ENCODE measurements around the gene CNDP2.

The CNDP2 gene

GRCh38 chr18:74501386-74501785 is 5.2 kb downstream of the CNDP2 start:
- no peak for DNase-seq

- no peak for DNase-seq
These were observed 7.0 kb downstream of the CNDP2 start for GRCh38 chr18:74503137-74503536.

DNA sequence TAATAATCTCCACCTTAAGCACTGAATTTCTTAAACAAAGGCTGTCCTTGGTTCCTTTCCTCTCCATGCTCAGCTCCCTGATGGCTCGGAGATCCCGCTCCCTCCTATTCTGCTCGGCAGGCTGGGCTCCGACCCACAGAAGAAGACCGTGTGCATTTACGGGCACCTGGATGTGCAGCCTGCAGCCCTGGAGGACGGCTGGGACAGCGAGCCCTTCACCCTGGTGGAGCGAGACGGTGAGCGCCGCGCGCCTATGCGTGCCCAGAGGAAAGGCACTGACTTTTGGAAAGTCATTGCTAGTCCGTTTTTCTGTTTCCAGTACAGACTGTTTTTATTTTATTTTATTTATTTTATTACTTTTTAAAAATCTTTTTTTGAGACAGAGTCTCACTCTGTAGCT is 9.6 kb downstream of the CNDP2 start:
- DNase-seq: no peak

DNA sequence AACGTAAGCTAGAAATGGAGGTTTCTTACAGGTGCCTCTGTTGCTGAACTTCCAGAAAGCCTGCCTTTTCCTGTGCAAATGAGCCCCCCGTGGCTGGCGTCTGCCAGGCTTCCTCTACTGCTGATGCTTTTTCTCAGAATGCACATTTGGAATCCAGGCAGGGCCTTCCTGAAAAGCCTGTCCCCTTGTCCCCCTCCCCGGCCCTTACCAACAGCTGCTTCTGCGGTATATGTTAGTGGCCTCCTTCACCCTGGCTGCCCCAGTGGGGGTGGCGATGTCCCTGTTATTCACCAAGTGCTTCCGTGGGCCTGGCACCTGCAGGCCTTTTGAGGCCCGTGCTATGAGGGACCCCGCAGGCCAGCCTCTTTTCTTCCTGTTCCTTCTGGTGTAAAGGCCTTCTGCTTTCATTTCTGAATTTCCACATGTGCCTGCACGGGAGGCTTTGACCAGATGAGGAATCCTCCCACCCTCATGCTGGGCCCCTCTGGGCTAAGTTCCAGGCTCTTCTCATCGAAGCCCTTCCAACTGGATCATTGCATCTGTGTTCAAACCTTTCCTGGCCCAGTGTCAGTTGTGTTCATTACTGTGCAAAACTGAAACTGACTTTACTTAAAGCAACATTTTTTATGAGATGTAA is 10.4 kb downstream of the CNDP2 start:
- DNase-seq: no peak

DNA sequence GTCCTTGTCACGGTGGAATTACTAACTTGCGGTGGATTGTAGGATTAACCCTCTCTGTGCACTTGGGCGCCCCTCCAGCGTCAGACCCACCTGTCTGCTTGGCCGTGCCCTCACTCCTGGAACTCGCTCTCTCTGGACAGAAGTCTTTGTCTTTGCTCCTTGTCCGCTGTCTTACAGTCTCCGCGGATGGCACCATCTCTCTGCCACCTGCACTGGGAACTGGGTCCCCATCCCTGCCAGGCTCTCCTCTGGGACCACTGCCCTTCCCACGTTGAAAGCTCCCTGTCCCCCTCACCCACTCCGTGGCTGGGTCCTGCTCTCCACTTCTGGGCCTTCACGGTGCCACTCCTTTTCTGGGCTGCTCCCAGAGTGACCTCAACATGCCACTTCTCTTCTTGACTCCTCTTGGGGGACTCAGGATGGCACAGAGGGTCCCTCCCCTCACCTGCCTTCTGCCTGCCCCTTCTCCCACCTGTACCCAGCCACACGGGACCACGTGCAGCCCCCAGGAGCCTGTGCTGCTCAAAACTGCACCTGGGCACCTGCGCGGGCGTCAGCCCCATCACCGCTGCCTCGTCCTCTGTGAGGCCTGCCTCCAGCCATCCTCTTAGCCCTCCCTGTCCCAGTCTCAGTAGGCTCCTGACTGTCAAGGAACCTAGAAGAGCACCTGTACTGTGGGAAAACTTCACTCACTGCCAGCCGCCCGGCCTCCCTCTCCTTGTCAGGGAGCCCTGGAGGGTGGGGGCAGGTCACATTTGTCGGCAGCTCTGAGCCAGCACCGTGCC is 11.1 kb downstream of the CNDP2 start:
- no peak for DNase-seq

- DNase-seq: no peak
These were observed 11.8 kb downstream of the CNDP2 start for GRCh38 chr18:74507927-74508326.

DNA sequence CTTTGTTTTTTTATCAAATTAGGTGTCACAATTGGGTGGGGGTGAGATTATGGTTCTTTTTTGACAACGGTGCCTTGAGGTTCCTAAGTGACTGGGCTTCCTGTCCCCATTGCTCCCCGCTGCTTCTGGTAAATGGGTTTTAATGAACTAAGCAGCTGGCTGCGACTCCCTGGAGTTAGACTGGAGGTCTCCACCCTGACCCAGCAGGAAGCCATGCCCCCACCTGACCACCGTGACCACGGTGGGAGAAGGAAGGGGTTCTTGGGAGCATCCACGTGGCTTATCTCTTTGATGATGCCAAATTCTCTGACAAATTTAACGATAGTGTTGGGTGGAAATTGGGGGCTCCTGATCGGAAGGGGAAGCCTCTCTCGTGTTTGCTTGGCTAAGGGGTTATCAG is 12.2 kb downstream of the CNDP2 start:
- DNase-seq: no peak

GRCh38 chr18:74508821-74509225 is 12.7 kb downstream of the CNDP2 start:
- no peak for DNase-seq

DNA sequence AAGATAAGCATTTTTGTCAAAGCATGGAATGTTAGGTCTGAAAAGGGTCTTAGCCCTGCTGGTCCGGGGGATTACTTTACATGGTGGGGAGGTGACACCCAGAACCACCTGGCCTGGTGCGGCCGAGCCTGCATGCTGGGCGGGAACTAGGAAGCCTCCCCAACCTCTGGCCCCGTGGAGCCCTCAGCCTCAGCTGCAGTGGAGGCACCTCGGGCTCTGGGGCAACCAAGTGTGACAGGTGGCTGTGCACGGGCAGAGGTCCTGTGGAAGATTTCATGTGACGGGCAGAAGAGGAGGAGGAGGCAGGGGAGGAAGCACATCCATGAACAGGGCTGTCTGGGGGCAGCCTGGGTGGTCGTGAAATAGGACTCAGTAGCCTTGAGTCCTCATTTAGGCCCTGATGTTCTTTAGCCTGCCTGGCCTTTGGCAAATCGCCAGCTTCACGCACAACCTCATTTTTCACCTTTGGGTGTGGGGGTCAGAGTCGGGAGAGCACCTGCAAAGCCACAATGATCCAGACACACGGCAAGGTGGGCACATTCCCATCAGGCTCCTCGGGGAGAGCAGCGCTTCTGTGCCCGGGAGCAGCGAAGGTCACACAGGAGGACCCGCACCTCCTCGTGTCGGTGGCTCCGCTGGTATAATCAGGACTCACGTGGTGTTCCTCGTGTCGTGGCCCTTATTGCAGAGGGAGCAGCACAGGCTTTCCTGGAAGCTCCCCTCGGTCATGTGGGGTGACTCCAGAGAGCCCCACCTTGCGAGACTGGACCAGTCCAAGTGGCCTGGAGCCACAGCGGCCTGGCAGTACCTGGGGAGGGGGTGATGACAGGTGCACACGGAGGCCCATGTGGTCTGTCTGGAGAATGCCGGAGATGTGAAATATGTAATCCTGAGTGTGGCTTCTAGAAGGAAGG is 13.9 kb downstream of the CNDP2 start:
- no peak for DNase-seq

DNA sequence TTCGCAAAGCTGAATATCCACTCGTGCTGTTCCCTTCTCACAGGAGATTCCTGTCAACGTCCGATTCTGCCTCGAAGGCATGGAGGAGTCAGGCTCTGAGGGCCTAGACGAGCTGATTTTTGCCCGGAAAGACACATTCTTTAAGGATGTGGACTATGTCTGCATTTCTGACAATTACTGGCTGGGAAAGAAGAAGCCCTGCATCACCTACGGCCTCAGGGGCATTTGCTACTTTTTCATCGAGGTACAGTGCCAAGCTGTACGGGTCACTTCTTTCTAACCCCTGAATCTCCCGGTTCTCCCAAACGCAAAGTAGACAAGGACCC is 14.6 kb downstream of the CNDP2 start:
- DNase-seq: no peak

DNA sequence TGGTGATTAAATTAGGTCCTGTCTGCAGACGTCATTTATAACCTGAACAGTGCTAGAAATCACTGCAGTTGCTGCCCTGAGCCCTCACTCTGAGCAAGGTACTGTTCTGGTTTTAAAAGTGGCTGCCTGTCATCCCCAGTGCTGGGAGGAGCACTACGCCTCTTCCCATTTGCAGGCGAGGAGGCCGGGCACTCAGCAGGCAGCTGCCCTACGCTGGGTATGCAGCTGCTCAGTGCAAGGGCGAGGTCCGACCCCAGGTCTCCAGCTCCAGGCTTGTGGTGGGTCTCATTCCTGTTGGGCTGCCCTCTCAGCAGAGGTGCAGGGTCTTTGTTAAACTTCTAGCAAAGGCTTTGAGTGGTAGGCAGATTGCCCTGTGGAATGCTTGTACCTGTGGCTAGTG is 15.7 kb downstream of the CNDP2 start:
- DNase-seq: no peak

DNA sequence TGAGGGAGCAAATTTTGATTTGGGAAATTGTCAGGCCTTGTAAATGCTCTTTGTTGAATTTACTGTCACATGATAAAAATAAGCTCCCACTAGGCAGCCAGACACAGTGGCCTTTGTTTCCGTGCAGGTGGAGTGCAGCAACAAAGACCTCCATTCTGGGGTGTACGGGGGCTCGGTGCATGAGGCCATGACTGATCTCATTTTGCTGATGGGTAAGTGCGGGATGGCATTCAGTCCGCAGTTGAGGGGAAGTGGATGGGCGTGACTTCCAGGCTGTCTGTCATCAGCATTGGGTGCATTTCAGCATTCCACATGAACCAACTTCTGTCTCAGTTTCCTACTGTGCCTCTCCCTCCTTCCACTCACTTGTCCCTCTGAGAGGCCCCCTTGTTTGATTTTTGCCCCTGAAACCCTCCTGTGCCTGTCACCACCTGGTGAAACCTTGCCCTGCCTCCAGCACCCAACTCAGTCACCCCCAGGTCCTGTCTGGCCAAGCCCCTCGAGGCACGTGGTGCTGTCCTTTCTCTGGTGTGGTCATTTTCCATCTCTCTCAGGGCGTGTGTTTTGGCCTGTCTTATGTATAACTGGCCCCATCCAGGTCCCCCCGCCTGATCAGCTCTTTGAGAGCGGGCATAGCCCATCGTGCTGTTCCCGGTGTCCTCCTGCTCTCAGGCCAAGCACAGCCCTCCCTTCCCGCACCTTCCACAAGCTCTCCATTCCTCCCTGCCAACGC is 16.3 kb downstream of the CNDP2 start:
- no peak for DNase-seq

DNA sequence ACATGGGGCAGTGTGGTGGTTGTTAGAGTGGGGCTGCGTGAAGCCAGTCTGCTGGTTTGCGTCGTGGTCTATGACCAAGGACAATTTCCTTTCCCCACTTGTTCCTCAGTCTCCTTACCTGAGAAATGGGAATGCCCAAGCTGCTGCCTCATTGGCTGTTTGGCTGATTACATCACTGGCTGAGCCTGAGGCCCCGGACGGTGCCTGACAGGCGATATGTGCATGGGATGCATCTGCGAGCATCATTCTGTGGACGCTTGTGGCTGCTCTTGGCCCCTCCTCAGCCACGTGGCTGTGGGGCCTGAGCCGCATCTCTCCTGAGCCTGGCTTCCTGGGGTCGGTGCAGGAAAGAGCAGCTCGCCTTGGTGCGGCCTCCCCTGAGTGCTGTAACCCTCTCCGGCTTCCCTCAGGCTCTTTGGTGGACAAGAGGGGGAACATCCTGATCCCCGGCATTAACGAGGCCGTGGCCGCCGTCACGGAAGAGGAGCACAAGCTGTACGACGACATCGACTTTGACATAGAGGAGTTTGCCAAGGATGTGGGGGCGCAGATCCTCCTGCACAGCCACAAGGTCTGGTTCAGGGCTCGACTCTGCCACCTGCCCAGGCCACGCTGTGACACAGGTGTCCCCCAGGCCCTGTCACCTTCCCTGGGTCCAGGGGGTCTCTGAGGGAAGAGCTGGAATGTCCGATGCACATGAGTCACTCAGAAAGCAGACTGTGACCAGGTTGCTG is 17.2 kb downstream of the CNDP2 start:
- no peak for DNase-seq

GRCh38 chr18:74513883-74514205 is 17.7 kb downstream of the CNDP2 start:
- no peak for DNase-seq

DNA sequence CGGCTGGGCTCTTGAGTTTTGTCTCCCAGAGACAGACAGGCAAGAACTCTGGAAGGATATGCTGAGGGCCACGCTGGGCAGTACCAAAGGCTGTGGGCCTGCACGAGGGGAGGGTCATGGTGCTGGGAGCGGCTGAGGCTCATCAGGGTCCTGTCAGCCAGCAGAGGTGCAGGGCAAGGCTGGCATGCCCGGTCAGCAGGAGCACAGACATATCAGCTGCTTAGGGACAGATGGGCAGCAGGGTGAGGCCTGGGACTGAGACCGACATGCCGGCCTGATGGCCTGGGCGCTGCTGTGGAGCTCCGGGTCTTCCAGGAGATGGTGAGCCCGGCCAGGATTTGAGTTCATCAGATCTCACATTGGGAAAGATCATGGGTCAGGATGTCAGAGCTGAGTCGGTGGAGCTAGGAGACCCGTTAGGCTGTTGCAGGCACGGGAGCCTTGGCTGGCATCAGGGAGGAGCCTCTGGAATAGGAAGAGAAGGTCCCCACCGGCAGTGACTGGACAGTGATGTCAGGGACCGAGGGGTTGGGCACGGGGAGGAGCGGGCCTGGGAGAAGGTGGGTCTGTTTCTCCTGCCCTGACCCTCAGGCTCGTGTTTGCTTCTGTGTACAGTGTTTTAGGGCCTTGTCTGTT is 18.8 kb downstream of the CNDP2 start:
- no peak for DNase-seq

DNA sequence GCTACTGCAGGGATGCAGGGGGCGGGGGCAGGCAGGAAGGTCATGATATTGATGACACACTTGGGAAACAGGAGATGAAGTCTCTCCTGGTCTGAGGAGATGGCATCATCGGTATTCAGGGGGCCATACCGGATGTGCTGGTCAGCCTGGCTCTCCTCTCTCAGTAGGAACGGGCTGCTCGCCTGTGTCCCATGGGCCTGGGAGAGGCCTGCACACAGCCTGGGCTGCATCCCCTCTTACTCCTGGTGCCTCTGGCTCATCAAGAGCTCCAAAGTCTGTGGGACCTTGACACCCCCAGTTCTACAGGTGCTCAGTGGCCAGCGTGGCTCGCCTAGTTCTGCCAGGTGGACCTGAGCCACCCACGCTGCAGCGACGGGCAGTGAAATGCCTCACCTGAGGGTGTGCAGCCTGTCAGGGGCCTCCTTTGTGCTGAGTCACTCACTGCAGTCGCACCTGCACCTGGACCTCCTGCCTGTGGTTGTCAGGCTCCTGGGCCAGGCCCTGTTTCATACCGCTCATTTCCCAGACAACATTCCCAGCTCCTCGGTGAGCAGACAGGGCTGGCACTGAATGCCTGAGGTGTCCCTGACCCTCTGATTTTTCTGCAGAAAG is 19.6 kb downstream of the CNDP2 start:
- no peak for DNase-seq

DNA sequence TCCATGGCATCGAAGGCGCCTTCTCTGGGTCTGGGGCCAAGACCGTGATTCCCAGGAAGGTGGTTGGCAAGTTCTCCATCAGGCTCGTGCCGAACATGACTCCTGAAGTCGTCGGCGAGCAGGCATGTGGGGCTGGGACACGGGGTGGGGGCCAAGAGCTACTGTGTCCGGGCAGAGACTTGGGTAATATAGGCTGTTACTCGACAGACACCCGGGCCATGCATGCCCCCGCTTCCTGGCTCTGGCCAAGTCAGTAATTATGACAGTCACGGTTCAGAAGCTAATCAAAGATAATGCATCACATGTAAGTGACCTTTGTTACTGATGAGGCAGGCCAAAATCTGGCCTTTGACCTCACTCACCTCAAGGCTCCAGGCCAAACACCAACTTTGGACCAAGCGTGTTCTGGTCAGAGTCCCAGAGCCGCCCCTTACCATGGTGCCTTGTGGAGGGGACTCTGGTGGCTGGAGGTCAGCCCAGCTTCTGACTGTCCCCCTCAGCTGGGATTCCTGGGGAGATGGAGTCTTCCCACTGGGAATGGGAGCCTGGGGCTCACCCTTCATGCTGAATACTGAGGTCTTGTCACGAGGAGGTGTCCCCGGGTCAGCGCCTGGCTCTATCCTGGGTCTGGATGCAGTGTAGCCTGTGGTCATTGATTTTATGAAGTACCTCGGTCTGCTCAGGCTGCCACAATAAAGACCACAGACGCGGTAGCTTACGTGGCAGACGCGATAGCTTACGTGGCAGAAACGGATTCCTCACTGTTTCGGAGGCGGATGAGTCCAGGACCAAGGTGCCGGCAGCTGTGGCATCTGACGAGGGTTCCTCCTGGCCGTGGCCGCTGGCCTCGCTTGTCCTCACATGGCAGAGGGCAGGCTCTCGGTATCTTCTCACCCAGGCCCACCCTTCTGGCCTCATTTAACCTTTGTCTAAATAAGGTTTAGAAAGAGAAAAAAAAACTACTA is 20.4 kb downstream of the CNDP2 start:
- no peak for DNase-seq

DNA sequence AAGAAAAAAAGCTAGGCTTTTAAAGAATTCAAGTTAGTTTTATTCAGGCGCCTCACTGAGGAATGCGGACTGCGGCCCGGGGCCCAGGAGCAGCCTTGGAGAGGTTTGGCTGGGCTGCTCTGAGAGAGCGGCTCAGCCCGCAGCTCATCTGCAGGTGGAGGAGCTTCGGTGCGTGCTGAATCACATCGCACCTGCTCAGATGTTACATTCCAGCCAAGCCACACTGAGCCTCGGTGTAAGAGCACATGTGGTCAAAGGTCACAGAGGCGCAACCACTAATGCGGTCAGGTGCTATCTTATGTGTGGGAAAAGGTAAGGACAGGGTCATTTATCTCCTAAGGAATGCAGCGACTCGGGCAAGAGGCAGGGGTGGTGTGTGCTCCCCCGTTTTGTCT is 21.1 kb downstream of the CNDP2 start:
- DNase-seq: no peak

GRCh38 chr18:74518456-74519295 is 22.5 kb downstream of the CNDP2 start:
- no peak for DNase-seq
